C4-2B (cell line): ENCODE results near the gene PLXNA1.

ENCODE experiments used
- CTCF ChIP-seq: fragments of 450-650 bp; conservative IDR thresholded peaks from 2 replicates; pipeline ENCODE4 v1.5.1; 2017; ENCODE audit warnings: mild to moderate bottlenecking
- ZFX ChIP-seq: fragments of 450-650 bp; IDR thresholded peaks from 2 replicates; pipeline ENCODE4 v1.6.1; 2017

GRCh38 chr3:126959136-126959920 lies 23.6 kb upstream of the PLXNA1 start:
- TF ChIP-seq CTCF (no peak), ZFX (no peak)
